ENCODE data around the gene FBXO47. TPM values are rescaled to one million over a fixed set of nuclear protein-coding genes. Genes with fewer than 3 reads are reported as not detected.

FBXO47 gene
- polyA plus RNA-seq, 3 donors: not detected

- WGBS (ENCODE audit: insufficient coverage): 79% methylated on average over 8 of the region's 12 CpGs
- Histone ChIP-seq H3K4me3 (replicated peaks in 1 of 3; ENCODE audit: low read depth in 2 of 3, low read length in 3 of 3) (no peak overlapping the region), H3K79me2 (ENCODE audit: insufficient read depth, low read length) (peaks cover 80% of the 10 kb centered on the region)
These were observed 77.3 kb downstream of the FBXO47 start for GRCh38 chr17:38889745-38890409.

GRCh38 chr17:38888842-38889241 is 78.4 kb downstream of the FBXO47 start:
- intact Hi-C loops (cut with micrococcal nuclease): no loop called here

More at GRCh38 chr17:38889745-38890409, 77.3 kb downstream of the FBXO47 start:
- intact Hi-C loops (cut with micrococcal nuclease): no loop called here
- Histone ChIP-seq H3K36me3 (replicated peaks in 1 of 2; ENCODE audit: control insufficient read depth in 1 of 2, insufficient read depth in 2 of 2, low read length in 2 of 2) (peaks cover 88 to 99% of the 10 kb centered on the region in 2 donors), H3K9me3 (replicated peaks in 1 of 2; ENCODE audit: control insufficient read depth in 1 of 2, insufficient read depth in 1 of 2, low read length in 2 of 2) (no peaks in the 10 kb centered on the region), H3K27ac (ENCODE audit: low read depth in 1 of 2, low read length in 2 of 2) (peak overlapping the region in 1 of 2 donors; percentile 26), H3K4me2 (replicated peaks; ENCODE audit: extremely low read depth, low read length, poor library complexity, severe bottlenecking) (no peak overlapping the region), H4K20me1 (ENCODE audit: insufficient read depth, low read length) (peaks cover 100% of the 10 kb centered on the region), H3K4me1 (ENCODE audit: control insufficient read depth in 1 of 2, insufficient read depth in 2 of 2, low read length in 2 of 2) (peaks cover 9 to 15% of the 10 kb centered on the region in 2 donors), H3K9ac (ENCODE audit: insufficient read depth, low read length, poor library complexity, severe bottlenecking) (peak overlapping the region; percentile 21), H3K27me3 (ENCODE audit: control insufficient read depth in 2 of 2, insufficient read depth in 2 of 2, low read length in 2 of 2) (no peaks in the 10 kb centered on the region), H2AFZ (ENCODE audit: insufficient read depth, low read depth, low read length, poor library complexity, severe bottlenecking) (no peak overlapping the region)
- no peaks in the 10 kb centered on the region for H3K9me3 Mint-ChIP-seq
- no peaks in the 10 kb centered on the region for H3K27me3 Mint-ChIP-seq (ENCODE audit: low read depth in 3 of 3)
- no peak for TF ChIP-seq CTCF (IDR thresholded peaks at IDR 0.05)
- H3K27ac Mint-ChIP-seq: peak overlapping the region in 6 of 7 donors; percentile 46 to 88 (median 54)
- DNase-seq: no peak
- peaks cover 71 to 97% of the 10 kb centered on the region in 2 donors for H3K36me3 Mint-ChIP-seq
- no peak overlapping the region for H3K4me3 Mint-ChIP-seq
- H3K4me1 Mint-ChIP-seq: peaks cover 28% of the 10 kb centered on the region

More at GRCh38 chr17:38888842-38889241, 78.4 kb downstream of the FBXO47 start:
- peaks cover 34% of the 10 kb centered on the region for H3K4me1 Mint-ChIP-seq
- no peak overlapping the region for H3K27ac Mint-ChIP-seq
- H3K9ac ChIP-seq (ENCODE audit: insufficient read depth, low read length, poor library complexity, severe bottlenecking): no peak overlapping the region
- no peak overlapping the region for H3K27ac ChIP-seq (ENCODE audit: low read depth in 1 of 2, low read length in 2 of 2)
- peaks cover 84% of the 10 kb centered on the region for H3K79me2 ChIP-seq (ENCODE audit: insufficient read depth, low read length)
- H3K4me3 ChIP-seq (replicated peaks in 1 of 3; ENCODE audit: low read depth in 2 of 3, low read length in 3 of 3): no peak overlapping the region
- H4K20me1 ChIP-seq (ENCODE audit: insufficient read depth, low read length): peaks cover 100% of the 10 kb centered on the region
- no peaks in the 10 kb centered on the region for H3K9me3 ChIP-seq (replicated peaks in 1 of 2; ENCODE audit: control insufficient read depth in 1 of 2, insufficient read depth in 1 of 2, low read length in 2 of 2)
- no peak for TF ChIP-seq CTCF (IDR thresholded peaks at IDR 0.05)
- H3K36me3 ChIP-seq (replicated peaks in 1 of 2; ENCODE audit: control insufficient read depth in 1 of 2, insufficient read depth in 2 of 2, low read length in 2 of 2): peaks cover 82 to 89% of the 10 kb centered on the region in 2 donors
- H3K27me3 ChIP-seq (ENCODE audit: control insufficient read depth in 2 of 2, insufficient read depth in 2 of 2, low read length in 2 of 2): no peaks in the 10 kb centered on the region
- no peak for DNase-seq
- H3K27me3 Mint-ChIP-seq (ENCODE audit: low read depth in 3 of 3): no peaks in the 10 kb centered on the region
- H3K9me3 Mint-ChIP-seq: no peaks in the 10 kb centered on the region
- H3K36me3 Mint-ChIP-seq: peaks cover 69 to 89% of the 10 kb centered on the region in 2 donors
- peaks cover 19 to 25% of the 10 kb centered on the region in 2 donors for H3K4me1 ChIP-seq (ENCODE audit: control insufficient read depth in 1 of 2, insufficient read depth in 2 of 2, low read length in 2 of 2)
- no peak overlapping the region for H3K4me2 ChIP-seq (replicated peaks; ENCODE audit: extremely low read depth, low read length, poor library complexity, severe bottlenecking)
- no peak overlapping the region for H3K4me3 Mint-ChIP-seq
- 96% methylated on average over 9 of the region's 9 CpGs for WGBS (ENCODE audit: insufficient coverage)
- H2AFZ ChIP-seq (ENCODE audit: insufficient read depth, low read depth, low read length, poor library complexity, severe bottlenecking): no peak overlapping the region

Data from CD14-positive monocyte (primary cell).